ENCODE results near the gene EFCAB6.

DNA sequence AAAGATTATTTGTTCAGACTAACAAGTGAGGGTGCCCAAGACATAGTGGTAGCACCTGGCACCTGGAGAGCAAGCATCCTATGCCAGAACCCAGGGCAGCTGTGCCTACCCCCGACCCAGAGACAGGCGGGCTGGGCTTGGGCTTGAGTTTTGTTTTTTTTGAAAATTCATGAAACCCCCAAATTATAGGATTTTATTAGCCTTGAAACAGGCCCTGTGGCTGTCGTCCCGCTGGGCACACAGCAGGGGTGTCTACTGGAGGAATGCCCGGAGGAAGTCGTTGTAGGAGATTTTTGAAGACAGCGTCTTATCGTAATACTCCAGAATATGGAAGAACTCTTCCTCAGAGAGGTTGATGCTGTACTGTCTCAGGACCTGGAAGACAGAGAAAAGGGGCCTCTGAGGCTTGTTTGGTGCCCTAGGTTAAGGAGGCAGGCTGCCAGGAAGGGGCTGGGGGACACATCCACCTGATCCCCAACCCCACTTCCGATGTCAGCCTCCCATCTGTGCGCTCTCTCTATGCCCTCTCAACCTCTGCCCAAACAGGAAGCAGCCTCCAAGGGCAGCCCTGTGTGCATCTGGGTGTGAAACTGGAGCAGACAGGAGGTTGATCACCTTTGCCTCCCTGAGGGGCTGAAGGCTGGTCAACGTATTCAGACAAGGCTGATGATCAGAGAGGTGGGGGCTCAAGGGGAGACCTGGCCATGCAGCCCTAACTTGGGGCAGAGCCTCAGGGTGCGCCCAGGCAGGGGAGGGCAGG, 283.3 kb downstream of the EFCAB6 start:
- no peak for TF ChIP-seq CTCF (IDR thresholded peaks at IDR 0.05; ENCODE audit: low read depth, low read length, missing input control)
- TF ChIP-seq TAF1 (conservative IDR thresholded peaks at IDR 0.05), result no peak
- TF ChIP-seq GABPA (IDR thresholded peaks at IDR 0.05 in 1 of 2, conservative IDR thresholded peaks at IDR 0.05 in 1 of 2), result no peak
- TF ChIP-seq RAD21 (IDR thresholded peaks at IDR 0.05), result no peak
- no peak for TF ChIP-seq EGR1 (IDR thresholded peaks at IDR 0.05; ENCODE audit: low read depth in 2 of 2)
- TF ChIP-seq, protein P1, sequence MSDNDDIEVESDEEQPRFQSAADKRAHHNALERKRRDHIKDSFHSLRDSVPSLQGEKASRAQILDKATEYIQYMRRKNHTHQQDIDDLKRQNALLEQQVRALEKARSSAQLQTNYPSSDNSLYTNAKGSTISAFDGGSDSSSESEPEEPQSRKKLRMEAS (IDR thresholded peaks at IDR 0.05), result no peak
- TF ChIP-seq SP1 (IDR thresholded peaks at IDR 0.05), result no peak
